Activated CD8-positive, alpha-beta memory T cell treated with anti-CD3 and anti-CD28 coated beads for 4 hours (primary cell): Measurements from ENCODE around the gene DYNLT5.
"Not testable (repeated sequence)": the region's sequence is repeated elsewhere in the genome, so short reads cannot be mapped to it uniquely, and the experiment has no call there.

Experiments
- DNase-seq, 2 donors: peaks; one replicate each; pipeline ENCODE4 v3.0.0-alpha.2; 2020; ENCODE audit warnings: low read depth in 2 of 2

The DYNLT5 gene

DNA sequence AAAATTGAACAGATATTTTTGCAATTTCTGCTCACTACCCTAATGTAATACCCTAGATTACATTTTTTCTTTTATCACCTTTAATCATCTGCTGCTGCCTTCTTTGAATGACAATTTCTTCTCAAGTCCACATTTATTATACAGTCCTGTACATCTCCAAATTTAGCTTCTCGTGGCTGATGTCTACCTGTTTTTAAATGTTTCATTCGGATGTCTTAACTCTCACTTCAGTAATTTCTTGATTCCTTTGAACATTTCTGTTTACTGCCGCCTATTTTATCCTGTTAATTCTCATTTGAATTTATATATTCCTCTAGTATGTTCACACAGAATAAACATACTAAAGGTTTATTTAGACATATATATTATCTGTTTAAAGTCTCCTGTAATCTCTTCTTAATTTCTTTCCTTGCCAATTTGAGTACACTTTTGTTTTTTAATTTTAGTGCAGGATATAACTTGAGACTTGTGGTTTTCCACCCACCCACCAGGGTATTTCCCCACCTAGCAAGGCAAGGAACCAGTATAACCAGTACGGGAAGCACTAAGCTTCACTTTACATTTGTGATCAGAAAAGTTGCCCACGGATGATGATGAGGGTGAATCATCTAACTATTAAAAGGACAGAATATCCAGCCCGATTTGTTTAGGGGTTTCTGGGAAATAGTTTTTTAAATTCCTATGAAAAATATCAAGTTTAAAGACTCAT is 36.1 kb downstream of the DYNLT5 start:
- peak; percentile 14 to 58 for DNase-seq

DNA sequence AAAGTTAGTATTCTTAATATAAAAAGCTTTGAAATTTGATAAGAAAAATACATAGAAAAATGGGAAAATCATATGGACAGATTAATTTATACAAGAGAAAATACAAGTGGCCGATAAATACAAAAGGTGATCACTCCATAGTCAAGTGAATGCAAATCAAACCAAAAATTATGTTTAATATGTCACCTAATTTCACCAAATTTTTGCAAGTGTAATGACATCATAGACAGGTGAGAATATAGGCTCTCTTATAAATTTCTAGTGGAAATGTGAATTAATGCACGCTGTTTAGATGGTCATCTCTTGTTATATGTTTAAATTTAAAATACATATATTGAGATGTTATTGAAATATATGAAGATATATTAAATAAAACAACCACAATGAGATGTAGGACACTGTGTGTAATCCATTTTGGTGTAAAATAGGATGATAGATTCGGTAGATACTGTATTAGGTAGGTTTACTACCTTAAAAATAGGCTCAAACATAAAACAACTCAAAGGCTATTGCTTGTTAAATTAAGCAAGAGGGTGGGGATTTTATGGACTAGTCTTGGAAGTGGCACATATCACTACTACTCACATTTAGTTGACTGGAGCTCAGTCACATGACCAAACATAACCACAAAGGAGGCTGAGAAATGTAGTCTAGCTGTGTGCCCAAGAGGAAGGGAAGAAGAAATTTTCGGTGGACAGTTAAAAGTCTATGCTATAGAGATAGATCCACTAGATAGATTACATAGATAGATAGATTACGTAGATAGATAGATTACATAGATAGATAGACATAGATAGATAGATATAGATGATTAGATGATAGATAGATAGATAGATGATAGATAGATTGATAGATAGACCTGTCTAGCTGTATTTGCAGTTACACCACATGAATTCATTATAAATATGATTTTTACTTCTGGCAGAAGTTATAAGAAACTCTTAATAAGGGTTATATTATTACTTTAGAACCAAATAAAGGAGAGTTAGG is 39.7 kb downstream of the DYNLT5 start:
- DNase-seq = no peak

DNA sequence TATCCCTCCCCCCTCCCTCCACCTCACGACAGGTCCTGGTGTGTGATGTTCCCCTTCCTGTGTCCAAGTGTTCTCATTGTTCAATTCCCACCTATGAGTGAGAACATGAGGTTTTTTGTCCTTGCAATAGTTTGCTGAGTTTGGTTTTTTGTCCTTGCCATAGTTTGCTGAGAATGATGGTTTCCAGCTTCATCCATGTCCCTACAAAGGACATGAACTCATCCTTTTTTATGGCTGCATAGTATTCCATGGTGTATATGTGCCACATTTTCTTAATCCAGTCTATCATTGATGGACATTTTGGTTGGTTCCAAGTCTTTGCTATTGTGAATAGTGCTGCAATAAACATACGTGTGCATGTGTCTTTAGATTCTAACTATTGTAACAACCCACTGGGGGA is 43.6 kb downstream of the DYNLT5 start:
- DNase-seq = not testable (repeated sequence)

DNA sequence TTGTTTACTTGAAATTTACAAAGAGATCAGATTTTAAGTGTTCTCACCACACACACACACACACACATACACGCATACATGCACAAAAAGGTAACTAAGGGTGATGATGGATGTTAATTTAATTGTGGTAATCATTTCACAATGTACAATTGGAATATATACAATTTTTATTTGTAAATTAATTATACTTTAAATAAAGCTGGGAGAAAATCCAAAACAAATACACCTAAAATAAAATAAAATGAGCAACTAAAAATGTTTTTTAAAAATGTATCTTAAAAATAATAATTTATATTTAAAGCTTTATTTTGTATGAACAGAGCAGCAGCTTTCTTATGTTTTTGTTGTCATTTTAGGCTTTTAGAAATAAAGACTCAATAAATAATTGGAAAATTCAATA is 57.0 kb downstream of the DYNLT5 start:
- DNase-seq = no peak

DNA sequence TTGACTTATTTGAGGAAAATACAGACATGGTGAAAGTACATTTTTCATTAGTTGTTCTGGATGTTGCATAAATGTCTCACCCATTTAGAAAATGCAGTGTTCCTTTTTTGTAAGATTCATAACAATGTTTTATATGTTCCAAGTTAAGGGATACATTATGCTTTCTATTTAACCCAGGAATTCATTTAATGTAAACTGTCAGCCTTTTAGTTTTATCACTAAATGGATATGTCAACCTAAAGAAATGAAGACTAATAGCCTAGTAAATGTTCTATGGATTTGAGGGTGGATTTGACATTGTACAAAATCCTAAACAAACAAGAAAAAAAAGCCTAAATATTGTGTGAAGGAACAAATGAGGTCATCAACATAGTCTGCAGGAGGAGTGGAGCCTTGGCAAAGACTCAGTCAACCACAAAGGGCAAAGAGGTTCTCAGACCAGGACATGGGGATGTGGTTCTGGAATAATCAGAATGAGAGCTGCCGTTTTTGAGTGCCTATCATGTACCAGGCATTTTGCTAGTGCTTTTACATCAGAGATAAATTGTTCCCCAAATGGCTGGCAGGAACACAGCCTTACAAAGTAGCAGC is 57.6 kb downstream of the DYNLT5 start:
- no peak for DNase-seq

DNA sequence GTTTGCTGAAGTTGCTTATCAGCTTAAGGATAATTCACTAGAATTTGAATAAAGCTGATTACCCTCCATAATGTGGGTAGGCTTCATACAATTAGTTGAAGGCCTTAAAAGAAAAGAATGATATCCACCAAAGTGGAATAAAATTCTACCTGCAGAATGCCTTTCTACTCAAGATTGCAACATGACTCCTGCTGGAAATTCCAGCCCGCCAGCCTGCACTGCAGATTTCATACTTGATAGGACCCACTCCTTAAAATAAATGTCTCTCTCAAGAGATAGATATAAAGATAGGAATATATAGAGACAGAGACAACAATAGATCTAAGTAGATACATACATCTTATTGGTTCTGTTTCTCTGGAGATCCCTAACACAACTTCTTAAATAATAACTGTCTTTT is 72.5 kb downstream of the DYNLT5 start:
- no peak for DNase-seq
